ENCODE measurements around the gene ATP1A1.

DNA sequence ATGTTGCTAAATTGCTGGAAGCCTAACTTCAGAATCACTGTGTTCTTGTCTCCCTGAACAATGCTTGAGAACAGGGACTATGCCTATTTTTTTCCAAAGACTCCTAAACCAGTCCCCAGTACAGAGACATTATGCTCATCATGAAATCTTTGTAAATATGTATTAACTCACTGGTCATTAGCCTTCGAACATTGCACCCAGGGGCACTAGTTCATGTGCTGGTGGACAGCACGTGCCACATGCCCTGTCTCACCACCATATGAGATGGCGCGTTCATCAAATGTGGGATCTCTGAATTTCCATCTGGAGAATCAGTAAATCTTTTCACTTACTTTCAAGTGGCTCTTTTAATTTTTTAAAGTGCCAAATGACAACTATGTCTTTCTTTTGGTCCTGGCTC is 11.0 kb upstream of the ATP1A1 start:
- TF ChIP-seq EZH2 (IDR thresholded peaks at IDR 0.05; ENCODE audit: insufficient read depth, poor library complexity, severe bottlenecking) (no peak), EZH2phosphoT487 (IDR thresholded peaks at IDR 0.05; ENCODE audit: insufficient read depth, low read depth) (no peak)

Measured in GM23248 (cell line).